ENCODE data around the gene TOMM40.

Gene TOMM40

DNA sequence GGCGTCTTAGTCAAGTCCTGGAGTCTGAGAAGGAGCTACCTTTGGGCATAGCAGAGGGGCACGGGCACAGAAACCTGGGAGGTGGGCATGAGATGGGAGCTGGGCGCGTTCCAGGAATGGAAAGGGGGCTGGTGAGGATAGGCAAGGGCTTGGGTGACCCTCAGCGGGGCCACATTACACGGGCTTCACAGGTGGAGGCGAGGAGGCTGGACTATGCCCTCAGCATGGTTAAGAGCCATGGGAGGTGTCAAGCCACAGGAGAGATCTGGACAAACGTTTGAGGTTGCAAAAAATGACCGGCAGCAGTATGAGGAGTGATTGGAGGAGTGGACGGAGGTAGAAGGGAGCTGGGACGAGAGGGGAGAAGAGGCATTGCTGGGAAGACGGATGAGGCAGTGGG is 23.5 kb upstream of the TOMM40 start:
- Histone ChIP-seq H3K36me3 (replicated peaks) (peaks cover 46% of the 10 kb centered on the region), H3K27me3 (replicated peaks) (no peaks in the 10 kb centered on the region), H3K27ac (no peak overlapping the region), H3K4me3 (ENCODE audit: low read depth, low read length) (no peak overlapping the region)
- TF ChIP-seq, protein P1, sequence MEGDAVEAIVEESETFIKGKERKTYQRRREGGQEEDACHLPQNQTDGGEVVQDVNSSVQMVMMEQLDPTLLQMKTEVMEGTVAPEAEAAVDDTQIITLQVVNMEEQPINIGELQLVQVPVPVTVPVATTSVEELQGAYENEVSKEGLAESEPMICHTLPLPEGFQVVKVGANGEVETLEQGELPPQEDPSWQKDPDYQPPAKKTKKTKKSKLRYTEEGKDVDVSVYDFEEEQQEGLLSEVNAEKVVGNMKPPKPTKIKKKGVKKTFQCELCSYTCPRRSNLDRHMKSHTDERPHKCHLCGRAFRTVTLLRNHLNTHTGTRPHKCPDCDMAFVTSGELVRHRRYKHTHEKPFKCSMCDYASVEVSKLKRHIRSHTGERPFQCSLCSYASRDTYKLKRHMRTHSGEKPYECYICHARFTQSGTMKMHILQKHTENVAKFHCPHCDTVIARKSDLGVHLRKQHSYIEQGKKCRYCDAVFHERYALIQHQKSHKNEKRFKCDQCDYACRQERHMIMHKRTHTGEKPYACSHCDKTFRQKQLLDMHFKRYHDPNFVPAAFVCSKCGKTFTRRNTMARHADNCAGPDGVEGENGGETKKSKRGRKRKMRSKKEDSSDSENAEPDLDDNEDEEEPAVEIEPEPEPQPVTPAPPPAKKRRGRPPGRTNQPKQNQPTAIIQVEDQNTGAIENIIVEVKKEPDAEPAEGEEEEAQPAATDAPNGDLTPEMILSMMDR (IDR thresholded peaks at IDR 0.05; ENCODE audit: low read depth, low read length, missing control alignments), result no peak
- in situ Hi-C loops (cut with HindIII; ENCODE audit: low pct_ligation_motif_present, low sequenced_read_pairs), result no loop called here
- DNase-seq, result no peak

DNA sequence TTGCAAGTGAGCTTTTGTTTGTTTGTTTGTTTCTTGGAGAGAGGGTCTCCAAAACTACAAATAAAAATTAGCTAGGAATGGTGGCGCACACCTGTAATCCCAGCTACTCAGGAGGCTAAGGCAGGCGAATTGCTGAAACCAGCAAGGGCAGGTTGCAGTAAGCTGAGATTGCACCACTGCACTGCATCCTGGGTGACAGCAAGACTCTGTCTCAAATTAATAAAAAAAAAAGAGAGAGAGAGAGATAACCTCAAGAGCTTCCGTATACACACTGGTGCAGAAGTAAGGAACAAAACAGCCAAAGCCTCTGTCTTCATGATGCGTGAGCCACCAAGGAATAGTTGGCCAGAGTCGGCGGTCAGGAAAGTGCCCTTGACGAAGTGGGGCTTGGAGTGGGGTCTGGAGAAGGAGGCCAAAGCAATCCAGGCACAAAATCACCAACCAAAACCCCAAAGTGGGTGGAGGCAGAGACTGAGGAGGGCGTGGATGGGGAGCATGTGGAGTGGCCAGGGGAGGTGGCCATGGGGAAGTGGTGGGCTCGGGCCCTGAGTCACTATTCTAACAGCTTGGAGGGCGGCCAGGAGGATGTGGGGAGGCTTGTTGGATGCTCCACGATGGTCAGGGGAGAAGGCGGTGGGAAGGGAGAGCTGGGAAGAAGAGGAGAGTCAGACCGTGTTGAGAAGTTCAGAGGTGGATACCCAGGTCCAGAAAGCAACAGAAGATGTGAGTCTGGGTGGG is 21.2 kb upstream of the TOMM40 start:
- Histone ChIP-seq H3K27ac (peak overlapping the region; percentile 39), H3K27me3 (replicated peaks) (no peaks in the 10 kb centered on the region), H3K4me3 (ENCODE audit: low read depth, low read length) (no peak overlapping the region), H3K36me3 (replicated peaks) (peaks cover 65% of the 10 kb centered on the region)
- TF ChIP-seq, protein P1 (IDR thresholded peaks at IDR 0.05; ENCODE audit: low read depth, low read length, missing control alignments), result no peak
- in situ Hi-C loops (cut with HindIII; ENCODE audit: low pct_ligation_motif_present, low sequenced_read_pairs), result no loop called here
- peak; percentile 94 for DNase-seq

DNA sequence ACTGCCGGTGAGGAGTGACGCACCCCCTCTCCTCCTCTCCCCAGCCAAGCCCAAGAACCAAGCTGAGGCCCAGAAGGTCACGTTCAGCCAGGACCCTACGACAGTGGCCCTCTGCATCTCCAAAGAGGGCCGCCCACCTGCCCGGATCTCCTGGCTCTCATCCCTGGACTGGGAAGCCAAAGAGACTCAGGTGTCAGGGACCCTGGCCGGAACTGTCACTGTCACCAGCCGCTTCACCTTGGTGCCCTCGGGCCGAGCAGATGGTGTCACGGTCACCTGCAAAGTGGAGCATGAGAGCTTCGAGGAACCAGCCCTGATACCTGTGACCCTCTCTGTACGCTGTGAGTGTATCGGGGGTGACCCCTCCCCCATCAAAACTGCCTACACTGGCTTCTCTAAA is 19.2 kb upstream of the TOMM40 start:
- DNase-seq, result no peak
- TF ChIP-seq, protein P1 (IDR thresholded peaks at IDR 0.05; ENCODE audit: low read depth, low read length, missing control alignments), result no peak
- H3K4me3 ChIP-seq (ENCODE audit: low read depth, low read length), result no peak overlapping the region
- no peak overlapping the region for H3K27ac ChIP-seq
- H3K27me3 ChIP-seq (replicated peaks), result no peaks in the 10 kb centered on the region
- in situ Hi-C loops (cut with HindIII; ENCODE audit: low pct_ligation_motif_present, low sequenced_read_pairs), result no loop called here
- H3K36me3 ChIP-seq (replicated peaks), result peaks cover 64% of the 10 kb centered on the region

DNA sequence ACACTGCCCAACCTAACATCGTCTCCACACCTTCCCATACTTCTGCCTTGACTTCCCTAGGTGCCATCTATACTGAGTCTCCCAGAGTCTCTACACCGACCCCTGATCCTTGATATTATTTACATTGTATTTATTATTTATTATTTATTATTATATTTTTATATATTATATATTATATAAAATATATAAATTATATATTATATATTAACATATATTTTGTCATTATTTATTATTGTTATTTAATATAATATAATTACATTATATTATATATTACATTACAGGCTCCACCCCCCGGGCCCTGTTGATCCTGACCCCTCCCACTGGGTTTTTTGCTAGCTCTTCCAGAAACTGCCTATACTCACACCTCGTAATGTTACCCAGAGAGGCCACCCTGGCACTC is 18.4 kb upstream of the TOMM40 start:
- Histone ChIP-seq H3K27ac (no peak overlapping the region), H3K27me3 (replicated peaks) (no peaks in the 10 kb centered on the region), H3K36me3 (replicated peaks) (peaks cover 66% of the 10 kb centered on the region), H3K4me3 (ENCODE audit: low read depth, low read length) (no peak overlapping the region)
- in situ Hi-C loops (cut with HindIII; ENCODE audit: low pct_ligation_motif_present, low sequenced_read_pairs), result no loop called here
- TF ChIP-seq, protein P1 (IDR thresholded peaks at IDR 0.05; ENCODE audit: low read depth, low read length, missing control alignments), result no peak
- DNase-seq, result no peak

DNA sequence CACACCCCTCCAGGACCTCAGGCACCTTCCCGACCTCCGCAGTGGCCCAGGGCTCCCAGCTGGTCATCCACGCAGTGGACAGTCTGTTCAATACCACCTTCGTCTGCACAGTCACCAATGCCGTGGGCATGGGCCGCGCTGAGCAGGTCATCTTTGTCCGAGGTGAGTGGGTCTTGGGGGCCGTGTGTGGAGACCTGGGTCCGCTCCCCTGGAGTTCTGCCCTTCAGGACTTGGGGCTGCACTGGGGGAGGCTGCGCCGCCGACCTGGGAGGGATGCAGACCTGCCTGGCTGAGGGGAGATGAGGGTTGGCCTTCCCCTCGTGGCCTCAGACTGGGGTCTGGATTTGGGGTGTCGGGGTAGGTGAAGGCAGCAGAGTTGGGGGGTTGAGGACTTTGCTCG is 16.7 kb upstream of the TOMM40 start:
- Histone ChIP-seq H3K27ac (no peak overlapping the region), H3K27me3 (replicated peaks) (no peaks in the 10 kb centered on the region), H3K4me3 (ENCODE audit: low read depth, low read length) (no peak overlapping the region), H3K36me3 (replicated peaks) (peaks cover 79% of the 10 kb centered on the region)
- no peak for DNase-seq
- TF ChIP-seq, protein P1 (IDR thresholded peaks at IDR 0.05; ENCODE audit: low read depth, low read length, missing control alignments), result no peak
- in situ Hi-C loops (cut with HindIII; ENCODE audit: low pct_ligation_motif_present, low sequenced_read_pairs), result no loop called here

Measured in brain microvascular endothelial cell (primary cell).